GM12865 (cell line): ENCODE data around the gene RNASE7.
"Not testable (repeated sequence)": the region's sequence is repeated elsewhere in the genome, so short reads cannot be mapped to it uniquely, and the experiment has no call there.

Experiments
- DNase-seq: peaks from one replicate; pipeline ENCODE4 v3.0.0; 2010; ENCODE audit warnings: low read depth
- H3K4me3 ChIP-seq: 2 replicates; pipeline ENCODE4 v1.5.1; 2011; ENCODE audit warnings: mild to moderate bottlenecking, low read depth, low read length, control low read depth
- TF ChIP-seq, protein P1 (sequence below): IDR thresholded peaks from 2 replicates; pipeline ENCODE4 v1.5.1; 2011; ENCODE audit warnings: low read length, control low read depth, low read depth, inconsistent platforms; ENCODE audit not compliant: insufficient read depth; ENCODE audit errors: missing control alignments

The RNASE7 gene

DNA sequence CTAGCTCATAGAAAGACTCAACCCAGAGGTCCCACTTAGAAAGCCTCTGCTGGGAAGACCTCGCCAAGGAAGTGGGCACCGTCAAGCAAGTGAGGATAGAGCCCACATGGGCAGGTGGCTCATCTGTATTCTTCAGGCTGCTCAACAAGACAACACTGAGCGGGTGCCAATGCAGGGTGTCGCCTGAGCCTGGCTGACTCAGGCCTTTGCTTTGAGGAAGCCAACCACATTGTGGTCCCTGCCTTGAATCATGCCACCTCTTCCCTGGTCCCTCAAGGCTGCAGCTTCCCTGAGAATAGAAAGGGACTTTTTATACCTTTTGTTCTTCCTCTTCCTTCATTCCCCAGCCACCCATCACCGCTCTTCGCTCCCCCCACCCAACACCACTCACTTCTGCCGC is 5.4 kb upstream of the RNASE7 start:
- no peak for DNase-seq
- H3K4me3 ChIP-seq = no peak overlapping the region
- TF ChIP-seq, protein P1, sequence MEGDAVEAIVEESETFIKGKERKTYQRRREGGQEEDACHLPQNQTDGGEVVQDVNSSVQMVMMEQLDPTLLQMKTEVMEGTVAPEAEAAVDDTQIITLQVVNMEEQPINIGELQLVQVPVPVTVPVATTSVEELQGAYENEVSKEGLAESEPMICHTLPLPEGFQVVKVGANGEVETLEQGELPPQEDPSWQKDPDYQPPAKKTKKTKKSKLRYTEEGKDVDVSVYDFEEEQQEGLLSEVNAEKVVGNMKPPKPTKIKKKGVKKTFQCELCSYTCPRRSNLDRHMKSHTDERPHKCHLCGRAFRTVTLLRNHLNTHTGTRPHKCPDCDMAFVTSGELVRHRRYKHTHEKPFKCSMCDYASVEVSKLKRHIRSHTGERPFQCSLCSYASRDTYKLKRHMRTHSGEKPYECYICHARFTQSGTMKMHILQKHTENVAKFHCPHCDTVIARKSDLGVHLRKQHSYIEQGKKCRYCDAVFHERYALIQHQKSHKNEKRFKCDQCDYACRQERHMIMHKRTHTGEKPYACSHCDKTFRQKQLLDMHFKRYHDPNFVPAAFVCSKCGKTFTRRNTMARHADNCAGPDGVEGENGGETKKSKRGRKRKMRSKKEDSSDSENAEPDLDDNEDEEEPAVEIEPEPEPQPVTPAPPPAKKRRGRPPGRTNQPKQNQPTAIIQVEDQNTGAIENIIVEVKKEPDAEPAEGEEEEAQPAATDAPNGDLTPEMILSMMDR = no peak

DNA sequence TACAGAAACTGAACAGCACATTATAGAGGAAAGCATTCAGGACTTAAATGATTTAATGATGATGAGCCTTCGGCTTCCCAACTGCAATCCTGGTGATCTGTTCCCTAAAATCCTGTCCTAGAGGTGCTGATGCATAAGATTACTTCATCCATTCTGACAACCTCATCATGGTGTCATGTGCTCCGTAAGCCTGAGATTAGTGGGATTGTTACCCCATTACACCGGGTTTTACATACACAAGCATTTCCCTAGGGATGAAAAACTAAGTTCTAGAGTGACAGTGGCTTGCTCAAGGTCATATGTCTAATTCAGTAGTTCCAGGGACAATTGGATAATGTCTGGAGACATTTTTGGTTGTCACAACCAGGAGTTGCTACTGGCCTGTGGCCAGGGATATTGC is 5.0 kb upstream of the RNASE7 start:
- TF ChIP-seq, protein P1 = no peak
- no peak overlapping the region for H3K4me3 ChIP-seq
- no peak for DNase-seq

DNA sequence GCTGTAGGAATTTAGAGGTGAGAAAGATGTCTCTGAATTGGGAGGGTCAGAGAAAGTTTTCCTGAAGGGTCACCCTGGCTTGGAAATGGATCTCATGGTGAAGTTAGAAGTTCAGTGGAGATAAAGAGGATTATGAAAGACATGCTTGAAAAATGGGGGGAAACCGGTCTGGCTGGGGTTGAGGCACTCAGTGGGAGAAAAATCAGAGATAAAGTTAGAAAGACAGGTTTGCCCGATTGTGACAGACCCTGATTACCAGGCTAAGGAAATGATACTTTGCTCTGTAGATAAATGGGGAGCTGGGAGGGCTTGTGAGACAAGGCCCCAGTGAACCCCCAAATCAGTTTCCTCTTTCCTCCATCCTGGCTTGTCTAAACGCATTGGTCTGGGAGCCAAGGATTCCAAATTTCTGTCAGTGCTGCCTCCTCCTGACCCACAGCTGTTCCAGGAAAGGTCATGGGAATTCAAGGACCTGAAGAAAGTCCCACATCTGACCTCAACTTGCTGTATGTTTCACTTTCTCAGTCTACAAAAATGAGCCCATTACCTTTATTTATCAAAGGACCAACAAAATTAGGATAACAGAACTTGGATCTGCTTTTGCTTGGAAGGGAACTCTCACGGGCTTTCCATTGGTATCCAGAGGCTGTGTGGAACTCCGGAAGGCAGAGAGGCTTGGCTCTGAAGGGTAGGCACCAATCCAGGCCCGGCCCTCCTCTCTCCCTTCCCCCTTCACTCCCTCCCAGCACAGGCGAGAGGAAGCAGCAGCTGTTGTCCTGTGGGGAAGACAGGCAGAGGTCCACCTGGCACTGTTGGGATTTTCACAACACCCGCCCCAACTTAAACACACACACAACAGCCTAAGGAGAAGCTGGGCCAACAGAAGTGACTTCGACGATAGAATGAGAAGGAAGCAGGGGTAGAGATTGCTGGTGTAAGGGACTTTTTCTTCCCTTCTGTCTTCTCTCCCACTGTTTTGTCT is 3.4 kb upstream of the RNASE7 start:
- no peak for DNase-seq
- TF ChIP-seq, protein P1 = no peak
- no peak overlapping the region for H3K4me3 ChIP-seq

DNA sequence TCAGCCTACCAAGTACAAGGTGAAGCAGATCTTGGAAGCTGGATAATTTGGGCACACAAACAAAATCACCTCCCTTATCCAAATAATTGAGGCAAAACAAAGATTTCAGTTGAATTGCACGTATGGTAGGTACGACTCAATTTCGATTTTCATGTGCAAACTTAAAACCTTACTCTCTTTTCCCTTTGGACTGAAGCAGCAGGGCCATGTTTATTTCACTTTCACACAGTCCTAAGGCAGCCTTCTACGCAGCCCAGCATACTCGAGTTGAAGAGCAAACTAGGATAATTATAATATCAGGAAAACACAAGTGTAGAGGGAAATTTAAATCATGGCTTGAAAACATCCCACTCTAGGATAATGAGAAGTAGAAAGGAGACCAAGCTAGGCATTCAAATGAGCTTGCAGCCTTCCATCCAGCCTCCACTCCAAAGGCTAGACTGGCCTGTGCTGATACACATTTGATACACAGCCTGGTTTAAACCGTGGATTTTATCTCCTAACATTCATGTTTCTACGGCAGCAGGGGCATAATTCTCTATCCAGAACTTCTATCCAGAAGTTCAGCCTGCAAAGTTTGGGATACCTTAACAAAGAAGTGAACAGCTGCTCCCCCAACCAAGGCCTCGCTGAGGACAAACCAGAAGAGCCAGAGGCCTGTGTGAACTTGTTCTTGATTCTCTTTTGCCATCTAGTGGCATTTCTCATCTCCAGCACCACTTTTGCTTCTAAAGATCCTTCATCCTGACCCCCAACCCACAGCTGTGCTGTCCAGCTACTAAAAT is 2.4 kb upstream of the RNASE7 start:
- TF ChIP-seq, protein P1 = peak; percentile 49
- H3K4me3 ChIP-seq = no peak overlapping the region
- peak; percentile 50 for DNase-seq

DNA sequence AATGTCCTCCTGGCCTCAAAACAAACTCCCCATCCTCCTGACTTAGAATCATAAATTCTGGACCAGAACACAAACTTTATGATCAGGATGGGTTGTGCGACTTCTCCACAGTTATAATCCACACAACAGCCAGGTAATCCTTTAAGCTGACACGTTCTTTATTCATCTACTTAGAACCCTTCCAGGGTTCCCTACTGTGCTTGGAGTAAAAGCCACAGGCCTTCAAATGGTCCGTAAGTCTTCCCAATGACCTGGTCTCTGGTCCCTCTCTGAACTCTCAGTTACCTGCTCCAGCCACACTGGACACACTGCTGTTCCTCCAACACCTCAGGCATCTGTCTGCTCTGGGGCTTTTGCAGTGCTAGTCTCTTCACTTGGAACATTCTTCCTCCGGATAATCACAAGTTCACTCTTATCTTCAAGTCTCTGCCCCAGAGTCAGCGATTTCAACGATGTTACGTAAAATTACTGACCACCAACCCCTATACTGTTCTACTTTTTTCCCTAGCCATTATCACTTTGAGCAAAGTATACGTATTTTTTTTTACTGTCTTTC is 1.7 kb upstream of the RNASE7 start:
- no peak overlapping the region for H3K4me3 ChIP-seq
- TF ChIP-seq, protein P1 = no peak
- no peak for DNase-seq

DNA sequence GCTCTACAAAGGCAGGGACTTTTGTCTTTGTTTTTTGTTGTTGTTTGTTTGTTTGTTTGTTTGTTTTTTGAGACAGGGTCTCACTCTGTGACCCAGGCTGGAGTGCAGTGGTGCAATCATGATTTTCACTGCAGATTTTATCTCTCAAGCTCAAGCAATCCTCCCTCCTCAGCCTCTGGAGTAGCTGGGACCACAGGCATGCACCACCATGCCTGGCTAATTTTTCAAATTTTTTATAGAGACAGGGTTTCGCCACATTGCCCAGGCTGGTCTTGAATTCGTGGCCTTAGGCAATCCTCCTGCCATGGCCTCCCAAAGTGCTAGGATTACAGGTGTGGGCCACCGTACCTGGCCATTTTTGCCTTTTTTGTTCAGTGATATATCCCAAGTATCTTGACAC is 1.2 kb upstream of the RNASE7 start:
- not testable (repeated sequence) for H3K4me3 ChIP-seq, DNase-seq

DNA sequence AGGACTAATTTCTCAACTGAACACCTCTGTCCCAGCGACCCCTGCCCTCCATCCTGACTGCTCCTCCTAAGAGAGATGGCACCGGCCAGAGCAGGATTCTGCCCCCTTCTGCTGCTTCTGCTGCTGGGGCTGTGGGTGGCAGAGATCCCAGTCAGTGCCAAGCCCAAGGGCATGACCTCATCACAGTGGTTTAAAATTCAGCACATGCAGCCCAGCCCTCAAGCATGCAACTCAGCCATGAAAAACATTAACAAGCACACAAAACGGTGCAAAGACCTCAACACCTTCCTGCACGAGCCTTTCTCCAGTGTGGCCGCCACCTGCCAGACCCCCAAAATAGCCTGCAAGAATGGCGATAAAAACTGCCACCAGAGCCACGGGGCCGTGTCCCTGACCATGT is 756 bp downstream of the RNASE7 start:
- no peak overlapping the region for H3K4me3 ChIP-seq
- TF ChIP-seq, protein P1 = no peak
- no peak for DNase-seq
